OCI-LY7 (cell line): ENCODE measurements around the gene VIPR2. TPM values are rescaled to one million over a fixed set of nuclear protein-coding genes. Genes with fewer than 3 reads are reported as not detected.

Experiments
- BruUV-seq: library from RNA; stranded (reverse); fragments of 400-500 nt; replicated peaks from 2 replicates; lab custom pipeline; 2021; lab: Mats Ljungman, UMichigan
- CTCF ChIA-PET: fragments of 300-600 bp; sonication (Branson Sonifier 250); formaldehyde crosslinking; loops from one replicate; lab custom pipeline; 2022; ENCODE audit warnings: antibody characterized with exemption; ENCODE audit not compliant: unreplicated experiment; lab: Charles Lee
- POLR2A ChIA-PET: fragments of 300-600 bp; sonication (Branson Sonifier 250); formaldehyde crosslinking; loops from one replicate; lab custom pipeline; 2022; ENCODE audit warnings: antibody characterized with exemption; lab: Charles Lee
- DNase-seq: peaks from one replicate; pipeline ENCODE4 v3.0.0-alpha.2; 2015; ENCODE audit warnings: low spot score
- H2AFZ ChIP-seq: fragments of 200-600 bp; sonication (generic), shearing (Covaris generic); 2 replicates; pipeline ENCODE4 v1.6.1; 2014; ENCODE audit warnings: mild to moderate bottlenecking, antibody characterized with exemption, low read length, moderate library complexity
- H3K27ac ChIP-seq: fragments of 200-600 bp; sonication (generic); 2 replicates; pipeline ENCODE4 v1.5.1; 2014; ENCODE audit warnings: mixed run types, low read depth, mild to moderate bottlenecking, moderate library complexity, low read length, inconsistent platforms; ENCODE audit not compliant: poor library complexity, severe bottlenecking
- H3K36me3 ChIP-seq: fragments of 200-600 bp; sonication (generic); 2 replicates; pipeline ENCODE4 v1.6.1; 2014; ENCODE audit warnings: mild to moderate bottlenecking, antibody characterized with exemption, low read length, moderate library complexity, mixed read lengths; ENCODE audit not compliant: insufficient read depth
- H3K4me1 ChIP-seq: fragments of 200-600 bp; sonication (generic); 2 replicates; pipeline ENCODE4 v1.5.1; 2014; ENCODE audit warnings: mild to moderate bottlenecking, low read length; ENCODE audit not compliant: insufficient read depth, poor library complexity, severe bottlenecking
- H3K4me2 ChIP-seq: fragments of 200-600 bp; sonication (generic); 2 replicates; pipeline ENCODE4 v1.6.1; 2014; ENCODE audit warnings: mild to moderate bottlenecking, low read length
- H3K4me3 ChIP-seq: fragments of 200-600 bp; sonication (generic); 2 replicates; pipeline ENCODE4 v1.5.1; 2014; ENCODE audit warnings: mild to moderate bottlenecking, low read depth, low read length; ENCODE audit not compliant: poor library complexity, severe bottlenecking
- H3K79me2 ChIP-seq: fragments of 200-600 bp; sonication (generic); 2 replicates; pipeline ENCODE4 v1.6.1; 2016; ENCODE audit warnings: low read depth, mild to moderate bottlenecking, low read length, moderate library complexity, mixed read lengths; ENCODE audit not compliant: insufficient read depth
- H3K9me2 ChIP-seq: fragments of 200-600 bp; sonication (generic); 2 replicates; pipeline ENCODE4 v1.6.1; 2016; ENCODE audit warnings: mild to moderate bottlenecking, low read length, mixed read lengths; ENCODE audit not compliant: insufficient read depth
- H3K9me3 ChIP-seq: fragments of 200-600 bp; sonication (generic); 2 replicates; pipeline ENCODE4 v1.6.1; 2014; ENCODE audit warnings: mild to moderate bottlenecking, mixed run types, low read length, mixed read lengths
- H4K20me1 ChIP-seq: fragments of 200-600 bp; sonication (generic); 2 replicates; pipeline ENCODE4 v1.6.1; 2014; ENCODE audit warnings: mild to moderate bottlenecking, antibody characterized with exemption, low read length, moderate library complexity, mixed read lengths; ENCODE audit not compliant: insufficient read depth
- EZH2phosphoT487 ChIP-seq: fragments of 200-600 bp; sonication (generic); IDR thresholded peaks from 2 replicates; pipeline ENCODE4 v1.6.1; 2018; ENCODE audit warnings: low read depth, borderline replicate concordance, mild to moderate bottlenecking, mixed run types, antibody characterized with exemption, low read length, moderate library complexity, mixed read lengths
- intact Hi-C: fragments of 100-400 bp; cut with micrococcal nuclease; formaldehyde crosslinking; loops from one replicate; pipeline ENCODE4 v1.10.0; 2022; ENCODE audit not compliant: unreplicated experiment
- total RNA-seq, 2 experiments: library from RNA; depleted of rRNA in 1 of 2; stranded (reverse); fragments of >200 nt in 1 of 2; shearing (Covaris generic) in 1 of 2; gene quantifications; 2 replicates each; pipeline ENCODE4 v1.2.3, GENCODE V29; 2014 to 2022
- TF ChIP-seq, protein P1 (sequence below): fragments of 200-600 bp; sonication (generic); conservative IDR thresholded peaks from 2 replicates; pipeline ENCODE4 v1.5.1; 2014; ENCODE audit warnings: mild to moderate bottlenecking, antibody characterized with exemption, low read length, moderate library complexity, mixed read lengths

The VIPR2 gene
- total RNA-seq, 2 experiments from 2014 or later, result not detected

DNA sequence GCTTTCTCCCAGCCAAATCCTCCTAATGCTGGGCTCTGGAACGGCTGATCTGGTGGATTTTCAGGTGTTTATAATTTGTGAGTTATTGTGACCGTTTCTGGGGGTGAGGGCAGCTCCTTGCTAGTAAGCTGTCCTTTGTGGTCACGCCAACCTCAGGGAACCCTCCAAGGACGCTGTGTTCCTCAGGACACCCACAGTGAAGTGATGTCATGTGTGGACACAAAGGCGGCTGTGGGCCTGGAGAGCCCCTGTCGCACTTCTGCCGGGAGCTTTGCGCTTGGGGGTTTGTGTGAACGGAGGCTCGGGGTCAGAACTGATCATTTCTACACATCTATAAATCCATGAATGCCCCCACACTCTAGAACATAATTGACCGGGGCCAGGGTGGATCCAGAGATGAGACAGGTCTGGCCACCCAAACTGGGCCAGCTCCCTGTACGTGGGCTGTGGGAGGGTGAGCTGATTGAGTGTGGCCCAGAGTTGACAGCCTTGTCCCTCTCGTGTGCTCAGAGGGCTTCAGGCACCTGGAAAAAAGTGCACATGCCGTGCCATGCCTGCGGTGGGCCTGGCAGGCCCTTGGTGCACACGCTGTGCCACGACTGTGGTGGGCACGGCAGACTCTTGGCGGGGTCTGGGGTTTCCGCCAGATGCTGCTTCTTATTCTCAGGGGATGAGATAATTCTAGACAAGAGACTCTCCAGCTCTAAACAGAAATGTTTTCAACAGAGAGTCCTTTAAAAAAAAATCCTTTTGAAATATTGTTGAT lies 130.2 kb downstream of the VIPR2 start:
- no peaks in the 10 kb centered on the region for H3K9me2 ChIP-seq
- ChIA-PET POLR2A (no interaction called here), CTCF (no interaction called here)
- BruUV-seq, result no TSS peak
- no peak overlapping the region for H3K27ac ChIP-seq
- no peak overlapping the region for H3K4me3 ChIP-seq
- H3K4me2 ChIP-seq, result no peak overlapping the region
- H2AFZ ChIP-seq, result no peak overlapping the region
- no peaks in the 10 kb centered on the region for H3K79me2 ChIP-seq
- H3K9me3 ChIP-seq, result no peaks in the 10 kb centered on the region
- no peaks in the 10 kb centered on the region for H3K36me3 ChIP-seq
- H4K20me1 ChIP-seq, result no peaks in the 10 kb centered on the region
- H3K4me1 ChIP-seq, result no peaks in the 10 kb centered on the region
- TF ChIP-seq EZH2phosphoT487, result no peak
- TF ChIP-seq, protein P1, sequence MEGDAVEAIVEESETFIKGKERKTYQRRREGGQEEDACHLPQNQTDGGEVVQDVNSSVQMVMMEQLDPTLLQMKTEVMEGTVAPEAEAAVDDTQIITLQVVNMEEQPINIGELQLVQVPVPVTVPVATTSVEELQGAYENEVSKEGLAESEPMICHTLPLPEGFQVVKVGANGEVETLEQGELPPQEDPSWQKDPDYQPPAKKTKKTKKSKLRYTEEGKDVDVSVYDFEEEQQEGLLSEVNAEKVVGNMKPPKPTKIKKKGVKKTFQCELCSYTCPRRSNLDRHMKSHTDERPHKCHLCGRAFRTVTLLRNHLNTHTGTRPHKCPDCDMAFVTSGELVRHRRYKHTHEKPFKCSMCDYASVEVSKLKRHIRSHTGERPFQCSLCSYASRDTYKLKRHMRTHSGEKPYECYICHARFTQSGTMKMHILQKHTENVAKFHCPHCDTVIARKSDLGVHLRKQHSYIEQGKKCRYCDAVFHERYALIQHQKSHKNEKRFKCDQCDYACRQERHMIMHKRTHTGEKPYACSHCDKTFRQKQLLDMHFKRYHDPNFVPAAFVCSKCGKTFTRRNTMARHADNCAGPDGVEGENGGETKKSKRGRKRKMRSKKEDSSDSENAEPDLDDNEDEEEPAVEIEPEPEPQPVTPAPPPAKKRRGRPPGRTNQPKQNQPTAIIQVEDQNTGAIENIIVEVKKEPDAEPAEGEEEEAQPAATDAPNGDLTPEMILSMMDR, result no peak
- DNase-seq, result no peak
- intact Hi-C loops, result no loop called here

DNA sequence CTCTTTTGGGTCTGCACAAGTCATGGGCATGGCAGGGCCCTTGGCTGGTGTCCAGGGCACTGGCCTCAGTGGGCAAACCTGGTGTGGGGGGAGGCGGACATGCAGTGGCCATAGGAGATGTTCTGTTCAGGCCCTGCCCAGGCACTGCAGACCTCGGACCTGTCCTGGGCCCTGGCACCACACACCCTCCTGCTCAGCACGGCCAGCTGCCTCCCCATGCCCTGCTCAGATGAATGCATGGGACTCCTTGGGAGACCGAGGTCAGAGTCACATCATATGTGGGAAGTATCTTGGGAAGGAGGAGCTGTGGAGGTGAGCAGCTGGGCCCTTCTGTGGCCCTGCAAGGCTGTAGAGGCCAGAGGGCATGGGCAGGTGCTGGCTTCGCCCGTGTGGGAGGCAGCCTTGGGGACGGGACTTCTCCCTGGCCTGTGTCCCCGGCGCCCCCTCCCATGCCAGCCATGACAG lies 130.8 kb downstream of the VIPR2 start:
- no peak overlapping the region for H2AFZ ChIP-seq
- ChIA-PET CTCF (no interaction called here), POLR2A (no interaction called here)
- no peaks in the 10 kb centered on the region for H3K79me2 ChIP-seq
- no peaks in the 10 kb centered on the region for H3K4me1 ChIP-seq
- intact Hi-C loops, result no loop called here
- no peak overlapping the region for H3K4me2 ChIP-seq
- no peak overlapping the region for H3K27ac ChIP-seq
- BruUV-seq, result no TSS peak
- no peaks in the 10 kb centered on the region for H3K36me3 ChIP-seq
- H3K9me3 ChIP-seq, result no peaks in the 10 kb centered on the region
- TF ChIP-seq, protein P1, result no peak
- TF ChIP-seq EZH2phosphoT487, result no peak
- DNase-seq, result no peak
- no peaks in the 10 kb centered on the region for H3K9me2 ChIP-seq
- no peak overlapping the region for H3K4me3 ChIP-seq
- H4K20me1 ChIP-seq, result no peaks in the 10 kb centered on the region

DNA sequence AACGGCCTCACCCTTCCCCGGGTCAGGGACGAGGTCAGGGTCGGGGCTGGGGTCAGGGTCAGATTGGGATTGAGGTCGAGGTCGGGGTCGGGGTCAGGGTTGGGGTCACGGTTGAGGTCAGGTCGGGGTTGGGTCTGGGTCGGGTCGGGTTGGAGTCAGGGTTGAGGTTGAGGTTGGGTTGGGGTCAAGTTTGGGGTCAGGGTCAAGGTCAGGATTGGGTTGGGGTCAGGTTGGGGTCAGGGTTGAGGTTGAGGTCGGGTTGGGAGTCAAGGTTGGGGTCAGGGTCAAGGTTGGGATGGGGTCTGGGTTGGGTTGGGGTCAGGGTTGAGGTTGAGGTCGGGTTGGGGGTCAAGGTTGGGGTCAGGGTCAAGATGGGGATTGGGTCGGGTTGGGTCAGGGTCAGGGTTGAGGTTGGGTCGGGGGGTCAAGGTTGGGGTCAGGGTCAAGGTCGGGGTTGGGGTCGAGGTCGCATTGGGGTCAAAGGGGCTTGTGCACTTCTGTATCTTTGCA lies 131.4 kb downstream of the VIPR2 start:
- no TSS peak for BruUV-seq

More for the DNA sequence above, 131.4 kb downstream of the VIPR2 start:
- no peaks in the 10 kb centered on the region for H3K9me3 ChIP-seq
- CTCF ChIA-PET, result no interaction called here
- H3K4me1 ChIP-seq, result no peaks in the 10 kb centered on the region
- intact Hi-C loops, result no loop called here
- H3K4me3 ChIP-seq, result no peak overlapping the region
- DNase-seq, result no peak
- POLR2A ChIA-PET, result no interaction called here
- H4K20me1 ChIP-seq, result no peaks in the 10 kb centered on the region
- H3K9me2 ChIP-seq, result no peaks in the 10 kb centered on the region
- TF ChIP-seq, protein P1, result no peak
- no peak for TF ChIP-seq EZH2phosphoT487
- no peak overlapping the region for H3K4me2 ChIP-seq
- no peaks in the 10 kb centered on the region for H3K79me2 ChIP-seq
- no peak overlapping the region for H2AFZ ChIP-seq
- no peak overlapping the region for H3K27ac ChIP-seq
- H3K36me3 ChIP-seq, result no peaks in the 10 kb centered on the region
